G401.6 (cell line): ENCODE data around the gene HEATR9.

Experiments used
- FAIRE-seq: peaks from 2 replicates; lab custom pipeline; 2012; peaks lifted over from hg19 to GRCh38; lab: Jason Lieb, UNC

Gene HEATR9

GRCh38 chr17:35865412-35866340 lies 3.0 kb downstream of the HEATR9 start:
- no peak for FAIRE-seq

DNA sequence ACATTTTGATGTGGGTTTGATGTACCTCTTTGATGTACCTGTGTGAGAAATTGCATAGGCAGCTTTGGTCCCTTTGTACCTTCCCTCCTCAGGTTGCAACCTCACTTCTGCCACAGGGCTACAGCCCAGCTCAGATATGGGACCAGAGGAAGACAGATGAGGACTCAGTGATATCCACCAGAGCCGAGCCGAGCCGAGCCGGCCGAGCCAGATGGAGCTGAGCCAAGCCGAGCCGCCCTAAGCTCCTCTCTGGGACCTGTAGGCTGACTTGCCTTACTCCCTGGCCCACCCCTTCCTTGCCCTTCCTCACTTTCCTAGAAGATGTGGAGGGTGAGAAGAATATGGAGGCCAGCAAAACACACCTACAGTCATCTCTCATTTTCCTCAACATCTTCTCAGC lies 3.8 kb downstream of the HEATR9 start:
- FAIRE-seq: no peak

GRCh38 chr17:35856603-35857002 lies 12.1 kb downstream of the HEATR9 start:
- FAIRE-seq: no peak

GRCh38 chr17:35855965-35856364 lies 12.7 kb downstream of the HEATR9 start:
- no peak for FAIRE-seq

DNA sequence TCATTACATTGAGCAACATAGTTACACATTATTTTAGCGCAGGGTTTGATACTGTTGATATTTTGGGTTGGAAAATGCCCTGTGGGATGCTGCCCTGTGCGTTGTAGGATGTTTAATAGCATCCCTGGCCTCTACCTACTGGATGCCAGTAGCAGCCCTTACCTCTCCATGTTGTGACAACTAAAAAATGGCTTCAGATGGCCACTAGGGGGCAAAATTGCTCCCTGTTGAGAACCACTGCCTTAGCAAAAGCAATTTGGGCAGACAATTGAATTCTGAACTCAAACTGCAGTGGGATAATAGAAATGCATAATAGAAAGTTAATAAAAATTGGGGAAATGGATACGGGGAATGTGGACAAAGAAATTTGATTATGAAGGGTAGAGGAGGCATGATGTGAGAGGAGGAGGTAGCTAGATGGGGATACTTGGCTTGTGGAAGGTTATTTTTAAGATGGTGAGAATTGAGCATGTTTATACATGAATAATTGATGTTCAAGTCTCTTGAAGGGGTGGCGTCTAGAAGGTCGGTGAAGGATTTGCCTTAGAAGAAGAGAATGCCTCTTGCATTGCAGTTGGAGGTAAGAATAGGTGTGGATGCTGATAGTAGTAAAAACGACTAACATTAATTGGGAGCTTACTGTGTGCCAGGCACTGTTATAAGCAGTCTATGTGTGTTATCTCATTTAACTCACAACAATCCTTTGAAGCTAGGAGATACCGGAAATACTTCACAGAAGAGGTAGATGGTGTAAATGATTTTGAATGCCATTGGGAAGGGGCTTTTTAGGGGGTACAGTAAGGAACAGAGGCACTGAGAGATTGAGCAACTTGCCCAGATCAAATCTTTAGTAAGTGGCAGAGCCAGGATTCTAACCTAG lies 19.0 kb downstream of the HEATR9 start:
- FAIRE-seq: no peak

DNA sequence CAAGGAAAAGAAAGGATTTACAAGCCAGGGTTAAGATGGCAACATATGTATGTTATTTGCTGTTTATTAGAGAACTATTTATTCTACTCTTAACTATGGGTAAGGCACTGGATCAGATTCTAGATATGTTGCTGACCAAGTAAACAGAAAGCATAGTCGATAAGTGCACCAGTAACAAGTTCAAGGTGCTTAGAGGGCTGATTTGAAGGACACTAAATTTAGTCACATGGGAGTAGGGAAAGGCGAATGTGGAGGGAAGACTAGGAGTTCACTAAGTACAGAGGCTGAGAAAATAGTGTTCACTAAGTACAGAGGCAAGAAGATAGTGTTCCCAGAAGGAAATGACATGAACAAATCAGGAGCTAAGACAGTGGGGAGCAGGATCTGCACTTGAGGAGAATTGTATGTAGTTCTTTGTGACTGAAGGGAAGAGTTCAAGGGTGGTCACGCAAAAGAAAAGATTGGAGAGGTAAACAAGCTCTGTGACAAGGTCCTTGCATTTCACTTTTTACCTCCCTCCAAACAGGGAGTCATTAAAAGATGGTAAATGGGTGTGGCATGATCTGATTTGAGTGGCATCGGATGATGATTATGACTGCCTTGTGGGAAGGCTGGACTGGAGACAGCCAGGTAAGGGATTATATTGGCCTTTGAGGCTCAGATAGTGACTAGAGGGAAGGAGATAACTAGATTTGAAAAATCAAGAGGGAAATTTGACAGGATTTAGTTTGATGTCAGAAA lies 20.9 kb downstream of the HEATR9 start:
- FAIRE-seq: no peak

DNA sequence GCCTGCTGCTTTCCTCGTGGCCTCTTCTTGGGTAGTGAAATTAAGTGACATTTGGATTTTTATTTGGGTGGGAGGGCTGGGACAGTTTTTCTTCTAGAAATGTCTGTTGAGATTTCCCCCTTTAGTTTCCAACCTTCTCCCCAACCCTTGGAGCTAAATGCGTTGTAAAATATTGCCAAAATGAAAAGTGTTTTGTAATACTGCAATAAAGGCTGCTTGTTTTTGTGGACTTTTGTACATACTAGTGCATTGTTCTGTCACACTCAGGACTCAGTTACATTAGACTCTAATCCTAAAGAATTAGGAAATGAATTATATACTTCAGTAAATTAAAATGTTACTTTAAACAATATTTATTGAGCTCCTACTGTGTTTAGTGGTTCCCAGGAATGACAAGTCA lies 21.7 kb downstream of the HEATR9 start:
- no peak for FAIRE-seq

DNA sequence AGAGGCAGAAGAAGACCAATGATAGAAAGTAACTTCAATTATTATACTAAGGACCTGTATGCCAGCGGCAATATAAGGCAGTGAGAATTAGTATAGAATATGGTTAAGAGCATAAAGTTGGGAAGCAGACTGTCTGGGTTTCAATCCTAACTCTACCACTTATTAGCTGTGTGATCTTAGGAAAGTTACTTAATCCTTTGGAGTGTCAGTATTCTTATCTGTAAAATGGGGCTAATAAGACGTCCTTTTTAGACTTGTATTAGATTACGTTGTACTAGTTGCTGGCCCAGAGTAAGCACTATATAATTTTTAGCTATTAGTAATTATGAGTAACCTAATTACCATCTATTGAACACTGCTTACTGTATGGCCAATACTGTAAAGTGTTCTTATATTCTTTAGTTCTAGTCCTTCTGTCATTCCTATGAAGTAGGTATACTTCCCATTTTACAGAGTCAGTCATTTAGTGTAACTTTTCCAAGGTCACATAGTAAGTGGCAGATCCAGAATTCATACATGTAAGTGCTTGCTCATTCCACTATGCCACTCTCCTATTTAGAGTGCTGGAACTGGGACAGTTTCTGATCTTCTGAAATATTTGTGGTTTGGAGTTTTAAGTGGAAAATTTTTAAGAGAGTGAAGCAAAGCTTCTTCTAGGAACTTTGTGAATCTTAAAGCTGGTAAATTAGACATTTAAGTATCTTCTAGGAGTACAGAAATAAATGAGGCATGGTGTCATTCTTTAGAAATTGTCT lies 22.5 kb downstream of the HEATR9 start:
- FAIRE-seq: no peak

DNA sequence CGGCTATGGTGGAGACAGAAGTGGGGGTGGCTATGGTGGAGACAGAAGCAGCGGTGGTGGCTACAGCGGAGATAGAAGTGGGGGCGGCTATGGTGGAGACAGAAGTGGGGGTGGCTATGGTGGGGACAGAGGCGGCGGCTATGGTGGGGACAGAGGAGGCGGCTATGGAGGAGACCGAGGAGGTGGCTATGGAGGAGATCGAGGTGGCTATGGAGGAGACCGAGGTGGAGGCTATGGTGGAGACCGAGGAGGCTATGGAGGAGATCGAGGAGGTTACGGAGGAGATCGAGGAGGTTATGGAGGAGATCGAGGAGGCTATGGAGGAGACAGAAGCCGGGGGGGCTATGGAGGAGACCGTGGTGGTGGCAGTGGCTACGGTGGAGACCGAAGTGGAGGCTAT lies 24.1 kb downstream of the HEATR9 start:
- no peak for FAIRE-seq

- FAIRE-seq: no peak
Measured at GRCh38 chr17:35843698-35844097, 25.0 kb downstream of the HEATR9 start.

DNA sequence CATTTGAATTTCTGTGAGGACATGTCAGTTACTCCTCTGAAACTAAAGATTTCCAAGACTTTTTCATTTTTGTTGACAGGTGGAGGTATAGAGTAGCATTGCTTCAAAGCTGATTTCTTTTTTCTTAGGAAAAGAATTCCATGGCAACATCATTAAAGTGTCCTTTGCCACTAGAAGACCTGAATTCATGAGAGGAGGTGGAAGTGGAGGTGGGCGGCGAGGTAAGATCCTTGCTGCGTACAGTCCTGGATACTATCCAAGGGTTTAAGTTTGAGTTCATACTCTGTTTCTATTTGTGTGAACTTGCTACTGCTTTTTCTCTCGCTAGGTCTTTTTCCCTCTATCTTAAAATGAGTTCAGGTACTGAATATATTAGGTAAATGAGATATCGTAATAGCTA lies 26.5 kb downstream of the HEATR9 start:
- FAIRE-seq: no peak

DNA sequence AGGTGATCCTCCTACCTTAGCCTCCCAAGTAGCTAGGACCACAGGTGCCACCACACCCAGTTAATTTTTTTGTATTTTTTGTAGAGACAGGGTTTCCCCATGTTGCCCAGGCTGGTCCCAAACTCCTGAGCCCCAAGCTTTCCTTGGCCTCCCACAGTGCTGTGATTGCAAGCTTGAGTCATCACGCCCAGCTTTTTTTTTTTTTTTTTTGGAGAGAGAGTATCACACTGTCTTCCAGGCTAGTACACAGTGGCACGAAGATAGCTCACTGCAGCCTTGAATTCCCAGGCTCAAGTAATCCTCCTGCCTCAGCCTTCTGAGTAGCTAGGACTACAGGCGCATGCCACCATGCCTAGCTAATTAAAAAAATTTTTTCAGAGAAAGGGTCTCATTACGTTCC lies 27.2 kb downstream of the HEATR9 start:
- FAIRE-seq: no peak

DNA sequence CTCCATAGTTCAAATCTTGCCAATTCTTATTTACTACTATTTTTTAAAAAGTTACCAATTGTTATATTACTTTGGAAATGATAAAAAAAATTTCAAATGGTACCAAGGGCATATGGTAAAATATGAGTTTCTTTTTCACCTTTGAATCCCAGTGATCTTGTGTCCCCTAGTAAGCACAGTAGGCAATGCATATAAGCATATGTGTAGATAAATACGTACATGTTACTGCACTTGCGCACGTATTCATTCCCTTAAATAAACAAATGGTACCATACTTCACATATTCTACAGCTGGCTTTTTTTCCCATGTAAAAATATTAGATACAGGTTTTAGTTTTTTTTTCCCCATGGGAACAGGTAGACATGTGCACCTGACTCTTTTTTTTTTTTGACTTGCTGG lies 27.6 kb downstream of the HEATR9 start:
- no peak for FAIRE-seq

GRCh38 chr17:35825206-35825605 lies 43.5 kb downstream of the HEATR9 start:
- FAIRE-seq: no peak

GRCh38 chr17:35821308-35821707 lies 47.4 kb downstream of the HEATR9 start:
- FAIRE-seq: no peak

- FAIRE-seq: no peak
Measured at GRCh38 chr17:35819455-35819854, 49.2 kb downstream of the HEATR9 start.

- no peak for FAIRE-seq
Measured at GRCh38 chr17:35817196-35817595, 51.5 kb downstream of the HEATR9 start.

GRCh38 chr17:35816723-35817122 lies 52.0 kb downstream of the HEATR9 start:
- FAIRE-seq: no peak

DNA sequence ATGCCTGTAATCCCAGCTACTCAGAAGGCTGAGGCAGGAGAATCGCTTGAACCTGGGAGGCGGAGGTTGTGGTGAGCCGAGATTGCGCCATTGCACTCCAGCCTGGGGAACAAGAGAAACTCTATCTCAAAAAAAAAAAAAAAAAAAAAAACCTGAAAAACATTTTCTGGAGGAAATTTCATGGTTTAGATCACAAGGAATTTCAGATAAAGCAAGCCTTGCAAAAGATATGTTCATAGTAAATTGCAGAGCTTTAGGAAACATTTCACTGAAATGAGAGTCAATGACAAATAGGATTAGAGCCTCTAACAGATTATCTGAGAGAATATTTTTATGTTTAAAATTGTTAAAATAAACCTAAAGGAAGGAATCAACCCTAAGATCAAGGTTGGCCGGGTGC lies 56.2 kb downstream of the HEATR9 start:
- no peak for FAIRE-seq

DNA sequence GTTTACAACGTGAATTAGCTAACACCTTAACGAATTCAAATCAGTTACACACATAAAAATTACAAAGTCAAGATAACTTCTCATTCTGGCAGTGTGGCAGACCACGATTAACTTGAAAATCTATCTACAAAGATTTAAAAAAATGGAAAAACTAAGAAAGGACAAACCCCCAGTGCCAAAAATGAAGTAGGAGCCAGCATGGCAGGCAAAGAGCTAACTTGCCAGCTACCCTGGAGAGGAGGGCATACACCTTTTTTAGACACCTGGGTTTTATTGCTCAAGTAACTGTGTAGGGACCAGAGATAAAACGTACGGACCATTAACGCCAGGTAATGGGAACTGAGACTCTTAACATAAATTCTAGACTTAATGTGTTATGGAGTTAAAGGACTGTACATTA lies 56.9 kb downstream of the HEATR9 start:
- FAIRE-seq: no peak

DNA sequence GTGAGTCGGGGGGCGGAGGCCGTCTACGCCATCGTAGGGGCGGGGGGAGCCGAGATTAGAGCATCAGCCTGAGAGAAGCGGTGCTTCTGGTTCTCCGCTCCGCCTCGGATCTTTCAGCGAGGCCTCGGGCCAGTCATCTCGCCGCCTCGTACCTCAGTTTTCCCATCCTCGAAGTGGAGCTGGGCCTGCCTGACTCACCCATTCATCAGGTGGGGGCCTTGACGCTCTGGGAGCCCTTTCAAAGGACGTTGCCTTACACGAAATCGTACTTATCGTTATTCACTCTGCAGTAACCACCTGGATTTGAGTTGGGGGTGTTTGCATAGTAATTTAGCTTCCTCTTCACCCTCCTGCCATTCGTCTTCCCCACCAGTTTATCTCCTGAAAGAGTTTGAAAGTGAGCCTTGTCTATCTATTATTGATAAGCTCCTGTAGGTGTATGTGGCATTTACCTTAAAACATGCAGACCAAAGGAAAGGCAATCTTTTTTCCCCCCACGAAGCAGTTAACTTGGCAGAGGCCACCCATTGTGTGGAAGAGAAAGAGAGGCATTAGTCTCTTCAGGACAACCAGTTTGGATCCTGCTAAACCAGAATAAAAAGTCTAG lies 58.7 kb downstream of the HEATR9 start:
- FAIRE-seq: no peak
